Measurements from ENCODE around the gene SLC25A31. TPM values are rescaled to one million over a fixed set of nuclear protein-coding genes. Genes with fewer than 3 reads are reported as not detected.

The SLC25A31 gene
- total RNA-seq, 1 donor from 2014 or later = not detected

Other genes starting within 250 kb of the SLC25A31 start
- gene INTU, start 97.4 kb upstream of the SLC25A31 start, total RNA-seq = 26.9 TPM
- gene HSPA4L, start 51.9 kb downstream of the SLC25A31 start, total RNA-seq = 8.2 TPM
- 8.2 TPM for gene PLK4, start 150.5 kb downstream of the SLC25A31 start, total RNA-seq
- gene MFSD8, start 234.8 kb downstream of the SLC25A31 start, total RNA-seq = 65.6 TPM
- gene ABHD18, start 235.0 kb downstream of the SLC25A31 start, total RNA-seq = 17.1 TPM